Hindlimb muscle (tissue), 1 donor: ENCODE data around the gene CPT2. TPM values are rescaled to one million over a fixed set of nuclear protein-coding genes. Genes with fewer than 3 reads are reported as not detected.
"Not testable (repeated sequence)": the region's sequence is repeated elsewhere in the genome, so short reads cannot be mapped to it uniquely, and the experiment has no call there.

Experiments used
- DNase-seq: peaks from one replicate; pipeline ENCODE4 v3.0.0-alpha.2; 2013
- polyA plus RNA-seq: library from polyadenylated mRNA; unstranded; fragments of 120-200 nt; gene quantifications from one replicate; pipeline ENCODE4 v1.2.1, GENCODE V29; 2013; ENCODE audit not compliant: insufficient read length

CPT2 gene
- polyA plus RNA-seq, 1 donor: 12.9 TPM

- DNase-seq: no peak
These were observed 13.9 kb upstream of the CPT2 start for GRCh38 chr1:53182716-53183094.

GRCh38 chr1:53183095-53183990, 13.3 kb upstream of the CPT2 start:
- no peak for DNase-seq

- DNase-seq: not testable (repeated sequence)
These were observed 10.7 kb upstream of the CPT2 start for GRCh38 chr1:53185955-53186297.

DNA sequence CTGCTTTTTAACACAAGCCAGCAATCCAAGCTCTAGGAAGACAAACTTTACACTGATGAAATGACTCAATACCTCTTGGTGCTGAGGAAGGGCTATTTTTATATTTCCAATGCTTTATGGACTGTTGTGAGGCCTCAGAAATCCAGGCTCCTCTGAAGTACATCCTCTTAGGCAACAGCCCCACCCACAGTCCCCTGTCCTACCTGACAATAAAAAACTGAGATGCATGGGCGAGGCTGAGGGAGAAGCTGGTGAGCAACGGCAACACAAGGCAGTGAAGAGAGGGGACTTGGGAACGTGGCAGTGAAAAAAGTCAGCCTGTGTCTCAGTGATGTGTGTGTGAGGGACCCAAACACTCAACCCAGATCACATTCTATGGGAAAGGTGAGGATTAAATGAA, 10.1 kb upstream of the CPT2 start:
- DNase-seq: no peak

GRCh38 chr1:53187401-53187800, 9.2 kb upstream of the CPT2 start:
- no peak for DNase-seq

DNA sequence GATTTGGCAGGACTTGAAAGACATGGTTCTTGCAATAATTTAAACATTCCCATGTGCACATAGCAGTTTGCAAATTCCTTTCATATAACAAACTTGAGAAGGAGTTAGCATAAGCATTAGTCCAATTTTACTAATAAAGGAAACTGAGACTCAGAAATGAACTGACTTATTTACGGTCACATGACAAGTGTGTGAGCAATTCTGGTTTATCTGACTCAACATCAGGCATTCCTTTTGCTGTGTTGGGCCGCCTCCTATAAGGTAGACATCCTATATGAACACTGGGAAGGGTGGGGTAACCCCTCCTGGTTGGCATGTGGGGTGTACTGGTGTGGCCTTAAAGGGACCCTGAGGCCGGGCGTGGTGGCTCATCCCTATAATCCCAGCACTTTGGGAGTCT, 8.5 kb upstream of the CPT2 start:
- no peak for DNase-seq

DNA sequence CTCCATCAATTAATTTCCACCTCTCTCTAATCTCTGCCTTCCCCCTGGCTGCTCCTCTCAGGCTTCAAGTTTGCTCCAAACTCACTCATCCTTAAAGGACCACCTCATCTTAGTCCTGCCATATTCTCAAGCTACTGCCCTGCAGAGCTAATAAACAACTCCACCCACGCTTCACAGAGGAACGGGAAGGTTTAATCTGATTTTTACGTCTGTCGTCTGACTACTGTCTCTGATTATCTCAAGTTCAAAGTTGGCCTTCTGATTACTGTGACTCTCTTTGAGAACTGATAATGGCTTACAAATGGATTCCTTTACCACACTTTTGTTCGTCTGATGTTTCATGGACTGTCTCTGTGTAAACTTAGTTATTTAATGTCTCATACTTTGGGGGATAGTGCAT, 7.6 kb upstream of the CPT2 start:
- DNase-seq: no peak

GRCh38 chr1:53190210-53190611, 6.4 kb upstream of the CPT2 start:
- DNase-seq: no peak

DNA sequence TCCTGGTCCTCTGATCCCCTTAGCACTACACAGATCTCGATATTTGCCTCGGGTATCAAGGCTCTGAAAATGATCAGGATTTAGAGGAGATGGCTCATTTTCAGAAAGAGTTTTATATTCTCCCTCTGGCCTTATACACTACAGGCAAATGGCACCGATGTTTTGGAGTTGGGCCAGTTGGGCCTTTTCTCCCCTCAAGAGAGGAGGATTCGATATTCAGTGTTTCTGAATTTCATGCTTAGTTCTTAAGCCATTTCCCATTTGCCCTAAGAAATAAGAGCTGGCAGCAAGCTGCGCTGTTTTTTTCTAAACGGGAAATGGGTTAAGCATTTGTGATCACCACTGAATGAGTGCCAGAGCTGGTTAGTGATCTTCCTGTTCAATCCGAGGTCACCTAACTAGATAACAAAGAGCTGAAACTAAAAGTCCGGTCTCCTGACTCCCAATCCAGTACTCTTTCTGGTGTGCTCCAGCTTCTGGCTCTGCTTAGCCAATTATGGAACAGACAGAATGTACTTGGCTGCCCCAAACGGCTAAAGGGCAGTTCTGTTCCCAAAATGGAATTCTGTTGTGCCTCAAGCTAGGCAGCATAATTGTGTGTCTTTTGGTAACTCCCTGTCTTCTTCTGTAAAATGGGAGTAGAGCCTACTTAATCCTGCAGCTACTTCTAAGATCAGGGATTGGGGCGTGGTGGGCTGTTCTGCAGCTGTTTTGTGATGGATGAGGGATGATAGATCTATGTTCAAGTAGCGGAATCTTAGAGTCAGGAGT, 1.2 kb upstream of the CPT2 start:
- no peak for DNase-seq

DNA sequence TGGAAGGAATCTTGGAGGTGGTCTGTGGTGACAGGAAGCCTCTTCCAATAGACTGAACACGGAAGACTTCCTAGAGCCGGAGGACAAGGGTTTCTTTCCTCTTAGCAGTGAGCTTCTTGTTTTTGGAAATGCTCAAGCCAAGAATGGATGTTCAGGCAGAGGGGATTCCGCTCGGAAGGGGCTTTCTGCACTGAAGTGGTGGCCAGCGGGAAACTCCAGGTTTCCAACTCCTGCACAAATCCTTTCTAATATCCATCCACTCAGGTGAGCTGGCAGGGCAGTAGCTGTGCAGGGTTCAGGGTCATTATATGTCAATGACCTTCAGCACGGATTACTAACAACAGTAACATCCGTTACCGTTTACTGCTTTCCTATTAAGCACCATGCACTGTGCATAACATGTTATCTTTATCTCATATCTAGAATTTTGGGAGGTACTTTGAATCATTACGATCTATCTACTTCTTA, 573 bp upstream of the CPT2 start:
- DNase-seq: no peak

- DNase-seq: no peak
These were observed 922 bp downstream of the CPT2 start for GRCh38 chr1:53197291-53198200.

DNA sequence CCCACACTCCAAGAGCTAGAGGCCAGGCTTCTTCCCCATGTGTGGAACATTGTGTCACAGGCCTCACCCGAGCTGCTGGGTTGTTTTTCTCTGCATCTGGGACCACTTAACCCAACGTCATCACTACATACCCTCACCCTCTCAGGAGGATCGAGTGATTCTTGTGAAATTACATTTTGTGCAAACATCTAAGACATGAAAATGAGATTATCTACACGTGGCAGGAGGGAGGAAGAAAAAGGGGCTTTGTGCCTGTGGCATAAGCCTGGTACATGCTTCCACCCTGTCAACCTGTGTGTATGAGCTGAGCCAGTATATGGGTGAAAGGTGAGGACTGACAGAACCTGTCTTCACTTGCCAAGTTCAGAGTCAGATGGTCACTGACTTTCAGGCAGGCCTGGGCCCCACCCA, 1.6 kb downstream of the CPT2 start:
- no peak for DNase-seq

GRCh38 chr1:53203466-53203865, 6.8 kb downstream of the CPT2 start:
- DNase-seq: no peak

- DNase-seq: not testable (repeated sequence)
These were observed 8.9 kb downstream of the CPT2 start for GRCh38 chr1:53205496-53205895.

- not testable (repeated sequence) for DNase-seq
These were observed 9.6 kb downstream of the CPT2 start for GRCh38 chr1:53206083-53206685.

DNA sequence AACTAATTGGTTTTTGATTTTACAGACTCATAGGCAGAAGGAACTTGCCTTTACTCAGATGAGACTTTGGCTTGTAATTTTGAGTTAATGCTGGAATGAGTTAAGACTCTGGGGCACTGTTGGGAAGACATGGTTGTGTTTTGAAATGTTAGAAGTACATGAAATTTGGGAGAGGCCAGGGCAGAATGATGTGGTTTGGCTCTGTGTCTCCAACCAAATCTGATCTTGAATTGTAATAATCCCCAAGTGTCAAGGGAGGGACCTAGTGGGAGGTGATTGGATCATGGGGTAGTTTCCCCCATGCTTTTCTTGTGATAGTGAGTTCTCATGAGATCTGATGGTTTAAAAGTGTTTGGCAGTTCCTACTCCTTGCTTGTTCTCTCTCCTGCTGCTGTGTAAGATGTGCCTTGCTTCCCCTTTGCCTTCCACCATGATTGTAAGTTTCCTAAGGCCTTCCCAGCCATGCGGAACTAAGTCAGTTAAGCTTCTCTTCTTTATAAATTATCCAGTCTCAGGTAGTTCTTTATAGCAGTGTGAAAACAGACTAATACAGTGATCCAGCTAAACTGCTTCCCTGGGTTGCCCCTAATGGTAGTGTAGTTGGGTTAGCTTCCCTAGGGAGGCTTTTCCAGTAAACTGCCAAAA, 10.2 kb downstream of the CPT2 start:
- DNase-seq: no peak

DNA sequence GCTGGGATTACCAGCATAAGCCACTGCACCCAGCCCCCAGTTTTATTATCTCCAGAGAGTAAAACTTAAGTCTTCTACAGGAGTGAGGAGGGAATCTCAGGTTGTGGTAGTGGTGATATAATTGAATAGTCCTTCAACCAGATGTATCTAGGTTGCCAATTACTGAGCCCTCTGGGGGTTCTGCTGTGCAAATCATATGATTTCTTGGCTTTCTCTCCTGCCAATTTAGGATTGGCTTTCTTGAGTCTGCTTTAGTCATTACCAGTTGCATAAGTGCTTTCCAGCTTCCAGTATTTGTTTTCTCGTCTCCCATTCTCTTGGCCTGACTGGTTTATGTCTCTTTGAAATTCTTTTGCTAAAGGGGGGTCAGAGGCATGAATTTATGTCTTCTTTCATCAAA, 11.1 kb downstream of the CPT2 start:
- no peak for DNase-seq

GRCh38 chr1:53210352-53210751, 13.7 kb downstream of the CPT2 start:
- no peak for DNase-seq

GRCh38 chr1:53210954-53211353, 14.3 kb downstream of the CPT2 start:
- DNase-seq: no peak

DNA sequence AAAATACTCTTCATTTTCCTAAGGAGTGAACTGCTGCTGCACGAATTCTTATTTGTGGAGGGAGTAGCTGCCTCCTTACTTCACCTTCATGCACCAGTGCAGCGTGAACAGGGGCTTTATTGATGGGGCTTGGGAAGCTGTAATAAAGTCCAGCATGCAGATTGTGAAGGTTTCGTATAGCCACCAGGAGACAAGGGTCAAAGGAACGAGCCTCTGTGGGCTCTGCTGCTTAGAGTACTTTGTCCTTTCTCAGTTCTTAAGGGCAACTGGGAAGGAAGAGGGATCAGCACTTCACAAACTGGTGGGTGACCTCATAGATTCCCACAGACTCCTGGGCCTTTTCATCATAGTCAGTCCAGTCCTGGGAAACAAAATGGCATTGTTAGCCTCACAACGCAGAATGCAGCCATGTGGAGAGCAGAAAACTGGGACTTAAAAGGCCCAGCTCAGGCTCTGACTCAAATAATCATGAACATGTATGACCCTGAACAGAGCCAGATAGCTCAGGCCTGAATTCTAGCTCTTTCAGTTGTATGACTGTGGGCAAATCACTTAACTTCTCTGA, 17.8 kb downstream of the CPT2 start:
- no peak for DNase-seq

DNA sequence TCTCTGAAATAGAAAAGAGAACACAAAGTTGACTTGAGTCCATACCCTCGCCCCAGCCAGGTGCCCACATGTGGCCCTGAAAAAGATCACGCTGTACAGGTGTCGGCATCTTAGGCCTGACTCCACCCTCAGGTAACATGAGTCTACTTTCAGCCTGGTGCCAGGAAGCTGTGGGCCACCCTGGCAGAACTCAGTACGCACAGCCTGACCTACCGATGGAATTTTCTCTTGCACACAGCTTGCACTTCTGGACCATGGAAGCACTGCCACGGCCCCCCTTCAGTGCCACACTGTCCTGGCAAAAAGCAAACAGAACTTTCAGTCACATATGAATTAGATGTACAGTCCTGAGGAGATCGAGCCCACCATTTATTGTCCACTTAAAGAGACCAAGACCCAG, 21.6 kb downstream of the CPT2 start:
- DNase-seq: no peak

DNA sequence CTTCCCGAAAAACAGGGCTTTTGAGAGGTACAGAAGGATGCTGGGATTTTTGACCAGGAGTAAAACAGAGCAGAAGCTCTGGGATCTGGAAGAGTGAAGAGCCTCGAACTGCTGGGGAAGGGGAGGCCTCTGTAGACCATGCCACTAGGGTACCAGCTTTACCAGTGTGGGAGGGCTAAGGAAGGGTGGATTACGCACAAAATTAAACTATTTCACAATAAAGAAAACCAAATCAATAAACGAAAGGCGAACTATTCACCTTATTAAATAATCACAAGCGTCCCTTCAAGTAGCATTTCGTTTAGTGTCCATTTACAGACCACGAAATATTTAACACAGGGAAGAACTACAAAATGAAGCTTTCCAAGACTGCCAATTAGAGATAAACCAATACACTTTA, 23.1 kb downstream of the CPT2 start:
- DNase-seq: no peak
